ENCODE results near the gene PLXNB1. TPM values are rescaled to one million over a fixed set of nuclear protein-coding genes. Genes with fewer than 3 reads are reported as not detected.
A peak's percentile ranks its signal among the peaks of the same experiment; 100 is the strongest.

PLXNB1 gene
- total RNA-seq, 1 experiment from 2014 or later: 35.6 TPM

DNA sequence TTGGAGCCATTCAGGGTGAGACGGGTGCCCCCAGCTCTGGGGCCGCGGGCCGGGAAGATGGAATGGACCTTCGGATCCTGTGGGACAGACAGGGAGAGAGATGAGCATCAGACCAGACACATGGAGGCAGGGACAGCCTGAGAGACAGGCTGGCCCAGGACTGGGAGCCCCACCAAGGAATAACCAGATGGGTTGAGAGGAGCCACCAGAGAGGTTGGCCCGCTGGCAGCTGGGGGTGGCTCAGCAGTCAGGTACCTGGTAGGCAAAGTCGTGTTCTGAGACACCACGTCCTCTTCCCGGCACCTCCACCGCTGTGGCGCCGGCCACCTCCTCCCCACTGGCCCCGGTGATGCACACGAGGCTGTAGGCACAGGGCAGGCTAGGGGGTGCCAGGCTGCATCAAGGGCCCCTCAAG, 13.8 kb downstream of the PLXNB1 start:
- POLR2A ChIA-PET: no interaction called here
- no peaks in the 10 kb centered on the region for H4K20me1 ChIP-seq (ENCODE audit: insufficient read depth)
- intact Hi-C loops (cut with micrococcal nuclease): no loop called here
- no peaks in the 10 kb centered on the region for H3K4me1 ChIP-seq (ENCODE audit: control insufficient read depth in 1 of 2, insufficient read depth in 2 of 2, low read length in 2 of 2)
- H3K9me3 ChIP-seq (ENCODE audit: control insufficient read depth in 1 of 2, insufficient read depth in 1 of 2, low read depth in 1 of 2, low read length in 2 of 2): no peaks in the 10 kb centered on the region
- no peak overlapping the region for H3K4me2 ChIP-seq (ENCODE audit: low read length)
- no peak for TF ChIP-seq ZNF274 (IDR thresholded peaks at IDR 0.05; ENCODE audit: low read depth, low read length)
- TF ChIP-seq POLR2AphosphoS5 (IDR thresholded peaks at IDR 0.05; ENCODE audit: low read depth, low read length): no peak
- ATAC-seq (no peak), DNase-seq (ENCODE audit: low read depth, low spot score) (no peak)
- no TSS peak for BruUV-seq (replicated peaks)
- RAD21 ChIA-PET (ENCODE audit: low non-redundant PET in 1 of 2, low total read pairs in 2 of 2, uncharacterized antibody in 2 of 2, unreplicated experiment in 2 of 2): interaction anchor here in 1 of 2 experiments (1.3 kb wide), 1 partner anchor 20 kb away, joined by 5 read pairs; no protein-coding TSS in a partner anchor
- no peaks in the 10 kb centered on the region for H3K79me2 ChIP-seq (ENCODE audit: insufficient read depth, low read length)
- H3K27ac ChIP-seq (ENCODE audit: low read depth, low read length): no peak overlapping the region
- CTCF ChIA-PET: no interaction called here
- no peak overlapping the region for H2AFZ ChIP-seq (ENCODE audit: low read depth, low read length, poor library complexity, severe bottlenecking)
- no peak overlapping the region for H3K9ac ChIP-seq (ENCODE audit: low read length)
- no peak overlapping the region for H3K4me3 ChIP-seq (replicated peaks in 1 of 2; ENCODE audit: low read depth in 1 of 2, low read length in 2 of 2)
- no peaks in the 10 kb centered on the region for H3K9me2 ChIP-seq (ENCODE audit: insufficient read depth)
- no peaks in the 10 kb centered on the region for H3K27me3 ChIP-seq (ENCODE audit: insufficient read depth, low read length)
- H3K36me3 ChIP-seq (ENCODE audit: control insufficient read depth in 1 of 2, insufficient read depth in 2 of 2, low read length in 2 of 2): no peaks in the 10 kb centered on the region; a peak in 1 of 4 replicates

- CTCF ChIA-PET: no interaction called here
- peak; percentile 43; the same call in 1 of the 2 replicates for ATAC-seq
- no peak overlapping the region for H3K4me2 ChIP-seq (ENCODE audit: low read length)
- H4K20me1 ChIP-seq (ENCODE audit: insufficient read depth): no peaks in the 10 kb centered on the region
- no peaks in the 10 kb centered on the region; a peak in 1 of 4 replicates for H3K36me3 ChIP-seq (ENCODE audit: control insufficient read depth in 1 of 2, insufficient read depth in 2 of 2, low read length in 2 of 2)
- intact Hi-C loops (cut with micrococcal nuclease): no loop called here
- POLR2A ChIA-PET: no interaction called here
- no peak for TF ChIP-seq ATF3 (IDR thresholded peaks at IDR 0.05)
- peak in 1 of 3 experiments; percentile 19; a peak in 1 of 6 replicates for TF ChIP-seq CTCF (IDR thresholded peaks at IDR 0.05 in 2 of 3, conservative IDR thresholded peaks at IDR 0.05 in 1 of 3; ENCODE audit: borderline replicate concordance in 1 of 3, insufficient read depth in 1 of 3, low read depth in 2 of 3, low read length in 2 of 3)
- TF ChIP-seq EZH2 (IDR thresholded peaks at IDR 0.05): no peak
- H3K4me1 ChIP-seq (ENCODE audit: control insufficient read depth in 1 of 2, insufficient read depth in 2 of 2, low read length in 2 of 2): no peaks in the 10 kb centered on the region
- no peak for DNase-seq (ENCODE audit: low read depth, low spot score)
- H2AFZ ChIP-seq (ENCODE audit: low read depth, low read length, poor library complexity, severe bottlenecking): no peak overlapping the region
- H3K9me2 ChIP-seq (ENCODE audit: insufficient read depth): no peaks in the 10 kb centered on the region
- no peak overlapping the region for H3K27ac ChIP-seq (ENCODE audit: low read depth, low read length)
- H3K4me3 ChIP-seq (replicated peaks in 1 of 2; ENCODE audit: low read depth in 1 of 2, low read length in 2 of 2): no peak overlapping the region
- H3K9me3 ChIP-seq (ENCODE audit: control insufficient read depth in 1 of 2, insufficient read depth in 1 of 2, low read depth in 1 of 2, low read length in 2 of 2): no peaks in the 10 kb centered on the region
- H3K27me3 ChIP-seq (ENCODE audit: insufficient read depth, low read length): no peaks in the 10 kb centered on the region
- RAD21 ChIA-PET (ENCODE audit: low non-redundant PET in 1 of 2, low total read pairs in 2 of 2, uncharacterized antibody in 2 of 2, unreplicated experiment in 2 of 2): interaction anchor here in 1 of 2 experiments (1.3 kb wide), 1 partner anchor 20 kb away, joined by 5 read pairs; no protein-coding TSS in a partner anchor
- H3K79me2 ChIP-seq (ENCODE audit: insufficient read depth, low read length): no peaks in the 10 kb centered on the region
- no peak overlapping the region for H3K9ac ChIP-seq (ENCODE audit: low read length)
- BruUV-seq (replicated peaks): no TSS peak
These were observed 14.5 kb downstream of the PLXNB1 start for GRCh38 chr3:48415251-48415953.
